Breast epithelium (tissue), 3 donors: Measurements from ENCODE around the gene APOL6.

Source experiments
- POLR2A ChIP-seq: fragments of 450-650 bp; IDR thresholded peaks from one replicate; pipeline ENCODE4 v1.6.1; 2016; ENCODE audit warnings: antibody characterized with exemption, mild to moderate bottlenecking, moderate library complexity
- TF ChIP-seq, protein P1 (sequence below), 3 donors: fragments of 450-650 bp; IDR thresholded peaks; one replicate each; pipeline ENCODE4 v1.5.1; 2016 to 2017; ENCODE audit warnings: antibody characterized with exemption in 3 of 3, mild to moderate bottlenecking in 3 of 3, moderate library complexity in 3 of 3

DNA sequence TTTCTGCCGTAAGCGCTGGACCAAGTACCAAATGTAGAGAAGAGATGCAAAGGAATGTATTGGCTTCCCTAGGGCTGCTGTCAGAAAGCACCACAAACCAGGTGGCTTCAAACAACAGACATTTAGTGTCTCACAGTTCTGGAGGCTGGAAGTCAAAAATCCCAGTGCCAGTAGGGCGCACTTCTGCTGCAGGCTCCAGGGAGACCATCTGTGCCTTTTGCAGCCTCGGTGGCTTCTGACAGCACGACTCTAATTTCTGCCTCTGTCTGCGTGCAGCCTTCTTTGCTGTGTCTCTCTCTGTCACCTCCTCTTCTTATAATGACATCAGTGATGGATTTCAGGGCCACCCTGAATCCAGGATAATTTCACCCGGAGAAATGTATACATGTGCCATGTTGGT is 2.8 kb downstream of the APOL6 start:
- no peak for TF ChIP-seq POLR2A
- TF ChIP-seq, protein P1, sequence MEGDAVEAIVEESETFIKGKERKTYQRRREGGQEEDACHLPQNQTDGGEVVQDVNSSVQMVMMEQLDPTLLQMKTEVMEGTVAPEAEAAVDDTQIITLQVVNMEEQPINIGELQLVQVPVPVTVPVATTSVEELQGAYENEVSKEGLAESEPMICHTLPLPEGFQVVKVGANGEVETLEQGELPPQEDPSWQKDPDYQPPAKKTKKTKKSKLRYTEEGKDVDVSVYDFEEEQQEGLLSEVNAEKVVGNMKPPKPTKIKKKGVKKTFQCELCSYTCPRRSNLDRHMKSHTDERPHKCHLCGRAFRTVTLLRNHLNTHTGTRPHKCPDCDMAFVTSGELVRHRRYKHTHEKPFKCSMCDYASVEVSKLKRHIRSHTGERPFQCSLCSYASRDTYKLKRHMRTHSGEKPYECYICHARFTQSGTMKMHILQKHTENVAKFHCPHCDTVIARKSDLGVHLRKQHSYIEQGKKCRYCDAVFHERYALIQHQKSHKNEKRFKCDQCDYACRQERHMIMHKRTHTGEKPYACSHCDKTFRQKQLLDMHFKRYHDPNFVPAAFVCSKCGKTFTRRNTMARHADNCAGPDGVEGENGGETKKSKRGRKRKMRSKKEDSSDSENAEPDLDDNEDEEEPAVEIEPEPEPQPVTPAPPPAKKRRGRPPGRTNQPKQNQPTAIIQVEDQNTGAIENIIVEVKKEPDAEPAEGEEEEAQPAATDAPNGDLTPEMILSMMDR (IDR thresholded peaks at IDR 0.05): no peak
